HEK293 (cell line): Measurements from ENCODE around the gene CTTN.

Experiments
- CTCF ChIP-seq: fragments of 450-650 bp; formaldehyde crosslinking; IDR thresholded peaks from 2 replicates; pipeline ENCODE4 v1.5.1; 2016; ENCODE audit warnings: missing biosample characterization, missing genetic modification characterization
- GLI2 ChIP-seq: fragments of 450-650 bp; formaldehyde crosslinking; IDR thresholded peaks from 2 replicates; pipeline ENCODE4; 2017; ENCODE audit warnings: missing biosample characterization, missing genetic modification characterization, low read depth, borderline replicate concordance
- GLIS1 ChIP-seq: fragments of 450-650 bp; formaldehyde crosslinking; IDR thresholded peaks from 2 replicates; pipeline ENCODE4 v1.5.1; 2016; ENCODE audit warnings: missing biosample characterization, missing genetic modification characterization
- KLF8 ChIP-seq: fragments of 450-650 bp; formaldehyde crosslinking; IDR thresholded peaks from 2 replicates; pipeline ENCODE4 v1.5.1; 2016; ENCODE audit warnings: missing biosample characterization, missing genetic modification characterization
- KLF9 ChIP-seq: fragments of 450-650 bp; formaldehyde crosslinking; IDR thresholded peaks from 2 replicates; pipeline ENCODE4 v1.5.1; 2016; ENCODE audit warnings: missing biosample characterization, missing genetic modification characterization, low read depth
- OSR2 ChIP-seq: fragments of 450-650 bp; formaldehyde crosslinking; IDR thresholded peaks from 2 replicates; pipeline ENCODE4 v1.5.1; 2016; ENCODE audit warnings: missing biosample characterization, missing genetic modification characterization
- PRDM6 ChIP-seq: fragments of 450-650 bp; formaldehyde crosslinking; IDR thresholded peaks from 2 replicates; pipeline ENCODE4 v1.5.1; 2017; ENCODE audit warnings: missing biosample characterization, missing genetic modification characterization
- REPIN1 ChIP-seq: fragments of 450-650 bp; formaldehyde crosslinking; IDR thresholded peaks from 2 replicates; pipeline ENCODE4 v1.5.1; 2017; ENCODE audit warnings: missing biosample characterization, missing genetic modification characterization, low read depth
- SP3 ChIP-seq: fragments of 450-650 bp; formaldehyde crosslinking; IDR thresholded peaks from 2 replicates; pipeline ENCODE4 v1.5.1; 2016; ENCODE audit warnings: missing biosample characterization, missing genetic modification characterization
- TCF7L2 ChIP-seq: IDR thresholded peaks from 2 replicates; pipeline ENCODE4 v1.6.1; 2011; ENCODE audit warnings: low read depth, mild to moderate bottlenecking, inconsistent platforms, low read length, moderate library complexity, borderline replicate concordance
- YY1 ChIP-seq: fragments of 450-650 bp; formaldehyde crosslinking; IDR thresholded peaks from 2 replicates; pipeline ENCODE4 v1.5.1; 2018; ENCODE audit warnings: missing biosample characterization, missing genetic modification characterization
- ZBTB1 ChIP-seq: fragments of 450-650 bp; formaldehyde crosslinking; IDR thresholded peaks from 2 replicates; pipeline ENCODE4 v1.5.1; 2016; ENCODE audit warnings: missing biosample characterization, missing genetic modification characterization
- ZBTB20 ChIP-seq: fragments of 450-650 bp; formaldehyde crosslinking; IDR thresholded peaks from 2 replicates; pipeline ENCODE4 v1.5.1; 2016; ENCODE audit warnings: missing biosample characterization, missing genetic modification characterization
- ZIC2 ChIP-seq: fragments of 450-650 bp; formaldehyde crosslinking; IDR thresholded peaks from 2 replicates; pipeline ENCODE4 v1.5.1; 2016; ENCODE audit warnings: missing biosample characterization, missing genetic modification characterization
- ZNF175 ChIP-seq: fragments of 450-650 bp; formaldehyde crosslinking; IDR thresholded peaks from 2 replicates; pipeline ENCODE4 v1.5.1; 2016; ENCODE audit warnings: missing biosample characterization, missing genetic modification characterization
- ZNF324 ChIP-seq: fragments of 450-650 bp; formaldehyde crosslinking; IDR thresholded peaks from 2 replicates; pipeline ENCODE4 v1.5.1; 2016; ENCODE audit warnings: missing biosample characterization, missing genetic modification characterization
- ZNF335 ChIP-seq: fragments of 450-650 bp; formaldehyde crosslinking; conservative IDR thresholded peaks from 2 replicates; pipeline ENCODE4 v1.5.1; 2016; ENCODE audit warnings: missing biosample characterization, missing genetic modification characterization
- ZNF394 ChIP-seq: fragments of 450-650 bp; formaldehyde crosslinking; IDR thresholded peaks from 2 replicates; pipeline ENCODE4 v1.5.1; 2016; ENCODE audit warnings: missing biosample characterization, missing genetic modification characterization, mild to moderate bottlenecking, moderate library complexity, borderline replicate concordance
- ZNF600 ChIP-seq: fragments of 450-650 bp; formaldehyde crosslinking; IDR thresholded peaks from 2 replicates; pipeline ENCODE4 v1.5.1; 2016; ENCODE audit warnings: missing biosample characterization, missing genetic modification characterization
- ZNF639 ChIP-seq: fragments of 450-650 bp; formaldehyde crosslinking; IDR thresholded peaks from 2 replicates; pipeline ENCODE4 v1.5.1; 2016; ENCODE audit warnings: missing biosample characterization, missing genetic modification characterization
- ZSCAN18 ChIP-seq: fragments of 450-650 bp; formaldehyde crosslinking; IDR thresholded peaks from 2 replicates; pipeline ENCODE4 v1.5.1; 2016; ENCODE audit warnings: missing biosample characterization, missing genetic modification characterization
- ZXDB ChIP-seq: fragments of 450-650 bp; formaldehyde crosslinking; IDR thresholded peaks from 2 replicates; pipeline ENCODE4 v1.5.1; 2016; ENCODE audit warnings: missing biosample characterization, missing genetic modification characterization
- TF ChIP-seq, protein P1 (sequence below): fragments of 450-650 bp; formaldehyde crosslinking; IDR thresholded peaks from 2 replicates; pipeline ENCODE4 v1.5.1; 2016; ENCODE audit warnings: missing biosample characterization, missing genetic modification characterization
- TF ChIP-seq, protein P2 (sequence below): fragments of 450-650 bp; formaldehyde crosslinking; optimal IDR thresholded peaks from 2 replicates; pipeline ENCODE3; 2016; ENCODE audit warnings: missing biosample characterization, mild to moderate bottlenecking, missing genetic modification characterization
- TF ChIP-seq, protein P3 (sequence below): IDR thresholded peaks from 2 replicates; pipeline ENCODE4 v1.6.1; 2011; ENCODE audit warnings: mild to moderate bottlenecking, low read depth, low read length, borderline replicate concordance
- TF ChIP-seq, protein P4 (sequence below): fragments of 450-650 bp; formaldehyde crosslinking; IDR thresholded peaks from 2 replicates; pipeline ENCODE4 v1.5.1; 2017; ENCODE audit warnings: missing biosample characterization, missing genetic modification characterization

CTTN gene

DNA sequence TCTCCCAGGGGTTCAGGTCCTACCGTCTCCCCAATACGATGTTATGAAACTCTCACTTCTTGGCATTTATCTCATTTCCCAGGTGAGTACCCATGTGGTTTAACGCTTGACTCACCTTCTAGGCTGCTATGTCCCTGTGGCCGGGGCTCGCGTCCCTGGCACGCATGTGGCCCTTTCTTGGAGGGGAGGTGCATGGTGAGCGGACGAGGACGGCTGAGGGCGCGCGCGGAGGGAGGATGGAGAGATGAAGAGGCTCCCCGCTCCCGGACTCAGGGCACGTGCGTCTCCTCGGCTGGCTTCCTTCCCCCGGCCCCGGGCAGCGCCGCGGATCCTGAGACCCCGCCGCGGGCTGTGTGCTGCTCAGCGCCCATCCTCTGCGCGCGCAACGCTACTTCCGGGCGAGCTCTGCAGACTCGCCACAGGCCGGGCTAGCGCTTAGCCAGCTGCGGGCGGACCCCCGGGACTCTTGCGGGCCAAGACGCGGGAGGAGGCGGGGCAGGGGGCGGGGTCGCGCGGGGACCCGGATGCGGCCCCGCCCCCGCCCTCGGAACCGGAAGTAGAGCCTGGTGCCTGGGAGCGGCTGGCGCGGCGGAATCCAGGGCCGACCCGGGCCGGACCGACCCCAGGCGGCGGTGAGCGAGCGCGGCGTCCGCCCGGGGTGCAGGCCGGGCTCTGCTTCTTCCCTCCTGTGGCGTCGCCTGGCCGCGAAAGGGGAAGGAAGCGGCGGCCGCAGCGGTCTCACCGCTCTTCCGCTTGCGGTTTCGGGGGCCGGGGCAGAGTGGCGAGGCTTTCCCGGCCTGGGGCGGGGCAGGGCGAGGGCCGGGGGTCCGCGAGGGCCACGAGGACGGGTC is at the start of gene CTTN (continued):
- TF ChIP-seq, protein P1, sequence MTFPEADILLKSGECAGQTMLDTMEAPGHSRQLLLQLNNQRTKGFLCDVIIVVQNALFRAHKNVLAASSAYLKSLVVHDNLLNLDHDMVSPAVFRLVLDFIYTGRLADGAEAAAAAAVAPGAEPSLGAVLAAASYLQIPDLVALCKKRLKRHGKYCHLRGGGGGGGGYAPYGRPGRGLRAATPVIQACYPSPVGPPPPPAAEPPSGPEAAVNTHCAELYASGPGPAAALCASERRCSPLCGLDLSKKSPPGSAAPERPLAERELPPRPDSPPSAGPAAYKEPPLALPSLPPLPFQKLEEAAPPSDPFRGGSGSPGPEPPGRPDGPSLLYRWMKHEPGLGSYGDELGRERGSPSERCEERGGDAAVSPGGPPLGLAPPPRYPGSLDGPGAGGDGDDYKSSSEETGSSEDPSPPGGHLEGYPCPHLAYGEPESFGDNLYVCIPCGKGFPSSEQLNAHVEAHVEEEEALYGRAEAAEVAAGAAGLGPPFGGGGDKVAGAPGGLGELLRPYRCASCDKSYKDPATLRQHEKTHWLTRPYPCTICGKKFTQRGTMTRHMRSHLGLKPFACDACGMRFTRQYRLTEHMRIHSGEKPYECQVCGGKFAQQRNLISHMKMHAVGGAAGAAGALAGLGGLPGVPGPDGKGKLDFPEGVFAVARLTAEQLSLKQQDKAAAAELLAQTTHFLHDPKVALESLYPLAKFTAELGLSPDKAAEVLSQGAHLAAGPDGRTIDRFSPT (tag by site-specific recombination): peak; percentile 38; the same call in 1 of the 2 replicates
- TF ChIP-seq ZBTB1 (tag by site-specific recombination) (0 out of 2 replicates have a peak, but pooled peaks have one; percentile 40), YY1 (tag by site-specific recombination) (peak; percentile 24; the same call in 1 of the 2 replicates), ZNF639 (tag by site-specific recombination) (no peak), ZNF175 (tag by site-specific recombination) (no peak), REPIN1 (tag by site-specific recombination) (no peak), SP3 (tag by site-specific recombination) (peak; percentile 57; the same call in 1 of the 2 replicates), ZNF600 (tag by site-specific recombination) (peak; percentile 79; the same call in 1 of the 2 replicates), ZNF394 (tag by site-specific recombination) (peak; percentile 21; the same call in 1 of the 2 replicates), ZIC2 (tag by site-specific recombination) (peak; percentile 58), ZXDB (tag by site-specific recombination) (peak; percentile 45; the same call in 1 of the 2 replicates), GLI2 (tag by site-specific recombination) (no peak), KLF8 (tag by site-specific recombination) (peak; percentile 79), ZBTB20 (tag by site-specific recombination) (peak; percentile 90), CTCF (tag by site-specific recombination) (no peak), KLF9 (peak; percentile 95), ZNF324 (tag by site-specific recombination) (peak; percentile 64; the same call in 1 of the 2 replicates), GLIS1 (tag by site-specific recombination) (peak; percentile 46; the same call in 1 of the 2 replicates), ZNF335 (tag by site-specific recombination) (peak; percentile 89), ZSCAN18 (tag by site-specific recombination) (no peak), TCF7L2 (no peak), PRDM6 (tag by site-specific recombination) (no peak), OSR2 (tag by site-specific recombination) (no peak)
- TF ChIP-seq, protein P2, sequence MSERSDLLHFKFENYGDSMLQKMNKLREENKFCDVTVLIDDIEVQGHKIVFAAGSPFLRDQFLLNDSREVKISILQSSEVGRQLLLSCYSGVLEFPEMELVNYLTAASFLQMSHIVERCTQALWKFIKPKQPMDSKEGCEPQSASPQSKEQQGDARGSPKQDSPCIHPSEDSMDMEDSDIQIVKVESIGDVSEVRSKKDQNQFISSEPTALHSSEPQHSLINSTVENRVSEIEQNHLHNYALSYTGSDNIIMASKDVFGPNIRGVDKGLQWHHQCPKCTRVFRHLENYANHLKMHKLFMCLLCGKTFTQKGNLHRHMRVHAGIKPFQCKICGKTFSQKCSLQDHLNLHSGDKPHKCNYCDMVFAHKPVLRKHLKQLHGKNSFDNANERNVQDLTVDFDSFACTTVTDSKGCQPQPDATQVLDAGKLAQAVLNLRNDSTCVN (tag by site-specific recombination): peak; percentile 96
- TF ChIP-seq, protein P3, sequence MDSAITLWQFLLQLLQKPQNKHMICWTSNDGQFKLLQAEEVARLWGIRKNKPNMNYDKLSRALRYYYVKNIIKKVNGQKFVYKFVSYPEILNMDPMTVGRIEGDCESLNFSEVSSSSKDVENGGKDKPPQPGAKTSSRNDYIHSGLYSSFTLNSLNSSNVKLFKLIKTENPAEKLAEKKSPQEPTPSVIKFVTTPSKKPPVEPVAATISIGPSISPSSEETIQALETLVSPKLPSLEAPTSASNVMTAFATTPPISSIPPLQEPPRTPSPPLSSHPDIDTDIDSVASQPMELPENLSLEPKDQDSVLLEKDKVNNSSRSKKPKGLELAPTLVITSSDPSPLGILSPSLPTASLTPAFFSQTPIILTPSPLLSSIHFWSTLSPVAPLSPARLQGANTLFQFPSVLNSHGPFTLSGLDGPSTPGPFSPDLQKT: peak; percentile 61; the same call in 1 of the 2 replicates
- TF ChIP-seq, protein P4, sequence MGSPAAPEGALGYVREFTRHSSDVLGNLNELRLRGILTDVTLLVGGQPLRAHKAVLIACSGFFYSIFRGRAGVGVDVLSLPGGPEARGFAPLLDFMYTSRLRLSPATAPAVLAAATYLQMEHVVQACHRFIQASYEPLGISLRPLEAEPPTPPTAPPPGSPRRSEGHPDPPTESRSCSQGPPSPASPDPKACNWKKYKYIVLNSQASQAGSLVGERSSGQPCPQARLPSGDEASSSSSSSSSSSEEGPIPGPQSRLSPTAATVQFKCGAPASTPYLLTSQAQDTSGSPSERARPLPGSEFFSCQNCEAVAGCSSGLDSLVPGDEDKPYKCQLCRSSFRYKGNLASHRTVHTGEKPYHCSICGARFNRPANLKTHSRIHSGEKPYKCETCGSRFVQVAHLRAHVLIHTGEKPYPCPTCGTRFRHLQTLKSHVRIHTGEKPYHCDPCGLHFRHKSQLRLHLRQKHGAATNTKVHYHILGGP (tag by site-specific recombination): no peak
